ENCODE results near the gene SLC38A2. TPM values are rescaled to one million over a fixed set of nuclear protein-coding genes. Genes with fewer than 3 reads are reported as not detected.

SLC38A2 gene
- total RNA-seq, 1 donor from 2014 or later, result 144 TPM

- Histone ChIP-seq H3K9ac (ENCODE audit: low read depth in 1 of 3, low read length in 3 of 3) (no peak overlapping the region), H3K4me3 (ENCODE audit: low read length in 3 of 3) (no peak overlapping the region), H3K27ac (ENCODE audit: low read depth, low read length) (no peak overlapping the region), H3K4me1 (ENCODE audit: control insufficient read depth in 3 of 3, insufficient read depth in 3 of 3, low read length in 3 of 3) (peaks cover 39 to 51% (median 40%) of the 10 kb centered on the region in 3 donors), H3K9me3 (ENCODE audit: control insufficient read depth in 3 of 3, low read length in 3 of 3) (no peaks in the 10 kb centered on the region), H3K36me3 (ENCODE audit: control insufficient read depth in 3 of 3, insufficient read depth in 3 of 3, low read length in 3 of 3) (peaks cover 61 to 97% (median 93%) of the 10 kb centered on the region in 3 donors), H3K27me3 (ENCODE audit: control insufficient read depth in 3 of 3, insufficient read depth in 3 of 3, low read length in 3 of 3) (no peaks in the 10 kb centered on the region)
These were observed 7.6 kb downstream of the SLC38A2 start for GRCh38 chr12:46364777-46365580.

- H3K4me1 ChIP-seq (ENCODE audit: control insufficient read depth in 3 of 3, insufficient read depth in 3 of 3, low read length in 3 of 3), result peaks cover 32 to 44% (median 33%) of the 10 kb centered on the region in 3 donors
- H3K9me3 ChIP-seq (ENCODE audit: control insufficient read depth in 3 of 3, low read length in 3 of 3), result no peaks in the 10 kb centered on the region
- no peaks in the 10 kb centered on the region for H3K27me3 ChIP-seq (ENCODE audit: control insufficient read depth in 3 of 3, insufficient read depth in 3 of 3, low read length in 3 of 3)
- H3K27ac ChIP-seq (ENCODE audit: low read depth, low read length), result no peak overlapping the region
- H3K36me3 ChIP-seq (ENCODE audit: control insufficient read depth in 3 of 3, insufficient read depth in 3 of 3, low read length in 3 of 3), result peaks cover 63 to 98% (median 93%) of the 10 kb centered on the region in 3 donors
- H3K4me3 ChIP-seq (ENCODE audit: low read length in 3 of 3), result no peak overlapping the region
- no peak overlapping the region for H3K9ac ChIP-seq (ENCODE audit: low read depth in 1 of 3, low read length in 3 of 3)
These were observed 8.3 kb downstream of the SLC38A2 start for GRCh38 chr12:46364300-46364696.

- Histone ChIP-seq H3K27ac (ENCODE audit: low read depth, low read length) (no peak overlapping the region), H3K4me3 (ENCODE audit: low read length in 3 of 3) (no peak overlapping the region), H3K9me3 (ENCODE audit: control insufficient read depth in 3 of 3, low read length in 3 of 3) (no peaks in the 10 kb centered on the region), H3K4me1 (ENCODE audit: control insufficient read depth in 3 of 3, insufficient read depth in 3 of 3, low read length in 3 of 3) (peaks cover 27 to 38% (median 28%) of the 10 kb centered on the region in 3 donors), H3K9ac (ENCODE audit: low read depth in 1 of 3, low read length in 3 of 3) (no peak overlapping the region), H3K27me3 (ENCODE audit: control insufficient read depth in 3 of 3, insufficient read depth in 3 of 3, low read length in 3 of 3) (no peaks in the 10 kb centered on the region), H3K36me3 (ENCODE audit: control insufficient read depth in 3 of 3, insufficient read depth in 3 of 3, low read length in 3 of 3) (peaks cover 65 to 93% (median 92%) of the 10 kb centered on the region in 3 donors)
These were observed 8.8 kb downstream of the SLC38A2 start for GRCh38 chr12:46363582-46364299.

GRCh38 chr12:46362895-46363581, 9.5 kb downstream of the SLC38A2 start:
- Histone ChIP-seq H3K9ac (ENCODE audit: low read depth in 1 of 3, low read length in 3 of 3) (no peak overlapping the region), H3K27ac (ENCODE audit: low read depth, low read length) (no peak overlapping the region), H3K4me1 (ENCODE audit: control insufficient read depth in 3 of 3, insufficient read depth in 3 of 3, low read length in 3 of 3) (peaks cover 20 to 31% (median 21%) of the 10 kb centered on the region in 3 donors)

GRCh38 chr12:46361667-46362034, 10.9 kb downstream of the SLC38A2 start:
- Histone ChIP-seq H3K9ac (ENCODE audit: low read depth in 1 of 3, low read length in 3 of 3) (no peak overlapping the region), H3K27ac (ENCODE audit: low read depth, low read length) (no peak overlapping the region), H3K27me3 (ENCODE audit: control insufficient read depth in 3 of 3, insufficient read depth in 3 of 3, low read length in 3 of 3) (no peaks in the 10 kb centered on the region), H3K36me3 (ENCODE audit: control insufficient read depth in 3 of 3, insufficient read depth in 3 of 3, low read length in 3 of 3) (peaks cover 52 to 75% (median 73%) of the 10 kb centered on the region in 3 donors), H3K4me1 (ENCODE audit: control insufficient read depth in 3 of 3, insufficient read depth in 3 of 3, low read length in 3 of 3) (peaks cover 6 to 20% (median 8%) of the 10 kb centered on the region in 3 donors), H3K9me3 (ENCODE audit: control insufficient read depth in 3 of 3, low read length in 3 of 3) (no peaks in the 10 kb centered on the region), H3K4me3 (ENCODE audit: low read length in 3 of 3) (no peak overlapping the region)

More at GRCh38 chr12:46362895-46363581, 9.5 kb downstream of the SLC38A2 start:
- H3K36me3 ChIP-seq (ENCODE audit: control insufficient read depth in 3 of 3, insufficient read depth in 3 of 3, low read length in 3 of 3), result peaks cover 65 to 88% (median 87%) of the 10 kb centered on the region in 3 donors
- no peaks in the 10 kb centered on the region for H3K27me3 ChIP-seq (ENCODE audit: control insufficient read depth in 3 of 3, insufficient read depth in 3 of 3, low read length in 3 of 3)
- no peaks in the 10 kb centered on the region for H3K9me3 ChIP-seq (ENCODE audit: control insufficient read depth in 3 of 3, low read length in 3 of 3)
- H3K4me3 ChIP-seq (ENCODE audit: low read length in 3 of 3), result no peak overlapping the region

- H3K36me3 ChIP-seq (ENCODE audit: control insufficient read depth in 3 of 3, insufficient read depth in 3 of 3, low read length in 3 of 3), result peaks cover 47 to 70% (median 68%) of the 10 kb centered on the region in 3 donors
- no peaks in the 10 kb centered on the region for H3K9me3 ChIP-seq (ENCODE audit: control insufficient read depth in 3 of 3, low read length in 3 of 3)
- H3K4me3 ChIP-seq (ENCODE audit: low read length in 3 of 3), result no peak overlapping the region
- no peak overlapping the region for H3K9ac ChIP-seq (ENCODE audit: low read depth in 1 of 3, low read length in 3 of 3)
- peaks cover 2 to 17% (median 5%) of the 10 kb centered on the region in 3 donors for H3K4me1 ChIP-seq (ENCODE audit: control insufficient read depth in 3 of 3, insufficient read depth in 3 of 3, low read length in 3 of 3)
- no peaks in the 10 kb centered on the region for H3K27me3 ChIP-seq (ENCODE audit: control insufficient read depth in 3 of 3, insufficient read depth in 3 of 3, low read length in 3 of 3)
- no peak overlapping the region for H3K27ac ChIP-seq (ENCODE audit: low read depth, low read length)
These were observed 11.5 kb downstream of the SLC38A2 start for GRCh38 chr12:46360908-46361666.

GRCh38 chr12:46360370-46360769, 12.2 kb downstream of the SLC38A2 start:
- H3K4me3 ChIP-seq (ENCODE audit: low read length in 3 of 3), result no peak overlapping the region
- H3K9ac ChIP-seq (ENCODE audit: low read depth in 1 of 3, low read length in 3 of 3), result no peak overlapping the region
- H3K9me3 ChIP-seq (ENCODE audit: control insufficient read depth in 3 of 3, low read length in 3 of 3), result no peaks in the 10 kb centered on the region
- H3K4me1 ChIP-seq (ENCODE audit: control insufficient read depth in 3 of 3, insufficient read depth in 3 of 3, low read length in 3 of 3), result peaks cover 0 to 11% (median 0%) of the 10 kb centered on the region in 3 donors
- H3K36me3 ChIP-seq (ENCODE audit: control insufficient read depth in 3 of 3, insufficient read depth in 3 of 3, low read length in 3 of 3), result peaks cover 45 to 63% (median 61%) of the 10 kb centered on the region in 3 donors
- no peaks in the 10 kb centered on the region for H3K27me3 ChIP-seq (ENCODE audit: control insufficient read depth in 3 of 3, insufficient read depth in 3 of 3, low read length in 3 of 3)
- H3K27ac ChIP-seq (ENCODE audit: low read depth, low read length), result no peak overlapping the region

GRCh38 chr12:46359667-46360280, 12.8 kb downstream of the SLC38A2 start:
- Histone ChIP-seq H3K27ac (ENCODE audit: low read depth, low read length) (no peak overlapping the region), H3K9me3 (ENCODE audit: control insufficient read depth in 3 of 3, low read length in 3 of 3) (no peaks in the 10 kb centered on the region), H3K36me3 (ENCODE audit: control insufficient read depth in 3 of 3, insufficient read depth in 3 of 3, low read length in 3 of 3) (peaks cover 41 to 57% (median 55%) of the 10 kb centered on the region in 3 donors), H3K27me3 (ENCODE audit: control insufficient read depth in 3 of 3, insufficient read depth in 3 of 3, low read length in 3 of 3) (no peaks in the 10 kb centered on the region), H3K4me3 (ENCODE audit: low read length in 3 of 3) (no peak overlapping the region), H3K4me1 (ENCODE audit: control insufficient read depth in 3 of 3, insufficient read depth in 3 of 3, low read length in 3 of 3) (peaks cover 0 to 7% (median 0%) of the 10 kb centered on the region in 3 donors), H3K9ac (ENCODE audit: low read depth in 1 of 3, low read length in 3 of 3) (no peak overlapping the region)
